Astrocyte of the spinal cord (primary cell): Measurements from ENCODE around the gene SEBOX.

Experiments used
- DNase-seq: peaks from one replicate; pipeline ENCODE4 v3.0.0; 2011; ENCODE audit warnings: low read depth, low spot score
- H3K4me3 ChIP-seq: 2 replicates; pipeline ENCODE4 v1.5.1; 2011; ENCODE audit warnings: low read depth, mild to moderate bottlenecking, low read length, moderate library complexity
- in situ Hi-C: cut with HindIII; loops from 2 replicates; pipeline ENCODE4 v1.10.0; 2017; ENCODE audit warnings: low sequenced_read_pairs
- TF ChIP-seq, protein P1 (sequence below): IDR thresholded peaks from 2 replicates; pipeline ENCODE4 v1.5.1; 2012; ENCODE audit warnings: low read depth, mild to moderate bottlenecking, low read length, inconsistent platforms

The SEBOX gene

DNA sequence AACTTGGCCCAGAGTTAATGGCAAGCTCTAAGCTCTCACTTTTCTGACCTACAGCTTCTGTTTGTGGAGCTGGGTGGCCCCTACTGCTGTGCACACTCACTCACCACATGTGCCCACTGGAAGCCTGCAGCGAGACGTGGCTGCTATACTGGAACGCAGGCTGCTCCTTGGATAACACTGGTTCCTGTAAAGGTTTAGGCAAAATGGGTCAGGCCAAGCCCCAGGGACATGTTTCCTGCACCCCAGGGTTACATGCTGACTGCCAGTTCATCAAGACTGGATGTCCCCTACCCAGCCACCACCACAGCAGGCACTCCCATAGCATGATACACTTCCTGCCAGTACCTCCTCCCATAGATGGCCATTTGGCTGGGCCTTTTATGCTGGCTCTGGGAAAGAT lies 16.0 kb downstream of the SEBOX start:
- in situ Hi-C loops: no loop called here
- no peak overlapping the region for H3K4me3 ChIP-seq
- TF ChIP-seq, protein P1, sequence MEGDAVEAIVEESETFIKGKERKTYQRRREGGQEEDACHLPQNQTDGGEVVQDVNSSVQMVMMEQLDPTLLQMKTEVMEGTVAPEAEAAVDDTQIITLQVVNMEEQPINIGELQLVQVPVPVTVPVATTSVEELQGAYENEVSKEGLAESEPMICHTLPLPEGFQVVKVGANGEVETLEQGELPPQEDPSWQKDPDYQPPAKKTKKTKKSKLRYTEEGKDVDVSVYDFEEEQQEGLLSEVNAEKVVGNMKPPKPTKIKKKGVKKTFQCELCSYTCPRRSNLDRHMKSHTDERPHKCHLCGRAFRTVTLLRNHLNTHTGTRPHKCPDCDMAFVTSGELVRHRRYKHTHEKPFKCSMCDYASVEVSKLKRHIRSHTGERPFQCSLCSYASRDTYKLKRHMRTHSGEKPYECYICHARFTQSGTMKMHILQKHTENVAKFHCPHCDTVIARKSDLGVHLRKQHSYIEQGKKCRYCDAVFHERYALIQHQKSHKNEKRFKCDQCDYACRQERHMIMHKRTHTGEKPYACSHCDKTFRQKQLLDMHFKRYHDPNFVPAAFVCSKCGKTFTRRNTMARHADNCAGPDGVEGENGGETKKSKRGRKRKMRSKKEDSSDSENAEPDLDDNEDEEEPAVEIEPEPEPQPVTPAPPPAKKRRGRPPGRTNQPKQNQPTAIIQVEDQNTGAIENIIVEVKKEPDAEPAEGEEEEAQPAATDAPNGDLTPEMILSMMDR: no peak
- no peak for DNase-seq

DNA sequence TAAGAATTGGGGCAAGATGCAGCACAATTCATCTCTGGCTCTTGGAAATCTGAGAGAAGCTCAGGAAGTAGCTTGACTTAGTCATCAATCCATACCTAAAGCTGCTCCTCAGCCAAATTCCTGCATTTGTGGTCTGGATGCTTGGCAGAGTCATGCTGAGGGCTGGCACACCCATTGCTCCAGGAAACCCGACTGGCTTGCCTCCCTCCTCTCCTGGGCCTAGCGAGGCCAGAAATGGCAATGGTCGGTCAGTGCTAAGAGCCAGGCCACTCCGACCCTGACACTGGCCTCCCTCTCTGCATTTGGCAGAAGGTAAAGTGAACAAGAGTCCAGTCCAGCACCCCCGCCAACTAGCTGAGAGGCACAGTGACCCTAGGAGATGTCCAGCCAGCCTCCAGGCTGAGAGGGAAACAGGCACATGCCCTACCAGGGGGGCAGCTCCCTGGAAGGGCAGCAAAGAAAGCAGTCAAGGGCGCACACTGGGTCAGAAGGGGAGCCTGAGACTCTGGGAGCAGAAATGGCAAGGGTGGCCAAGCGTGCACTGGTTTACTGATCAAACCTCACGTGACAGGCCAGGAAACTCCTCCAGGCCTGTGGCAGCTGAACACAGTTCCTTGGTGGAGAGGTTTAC lies 17.6 kb downstream of the SEBOX start:
- peak; percentile 93 for DNase-seq
- TF ChIP-seq, protein P1: no peak
- H3K4me3 ChIP-seq: no peak overlapping the region
- in situ Hi-C loops: no loop called here

DNA sequence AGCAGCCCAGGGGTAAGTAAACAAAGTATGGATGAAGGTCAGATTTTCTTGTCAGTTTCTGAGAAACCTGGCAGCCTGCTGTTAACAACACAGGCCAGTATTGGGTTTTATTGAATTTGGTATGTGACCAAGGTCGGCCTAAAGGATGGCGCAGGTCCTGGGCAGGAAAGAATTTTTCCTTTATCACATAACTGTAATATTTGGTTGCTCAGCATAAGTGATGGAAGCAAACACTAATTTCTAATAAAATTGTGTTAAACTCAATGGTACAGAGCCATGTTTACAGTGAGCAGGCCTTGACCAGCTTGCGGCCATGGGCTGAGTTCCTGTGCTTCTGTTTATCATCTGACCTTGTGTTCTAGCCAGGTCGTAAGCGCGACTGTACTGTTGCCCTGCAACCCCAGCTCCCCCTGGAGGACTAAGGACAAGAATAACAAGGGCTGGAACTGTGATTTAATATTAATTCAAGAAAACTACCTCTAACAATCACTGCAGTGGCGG lies 18.2 kb downstream of the SEBOX start:
- TF ChIP-seq, protein P1: peak; percentile 43
- in situ Hi-C loops: no loop called here
- no peak for DNase-seq
- no peak overlapping the region for H3K4me3 ChIP-seq

DNA sequence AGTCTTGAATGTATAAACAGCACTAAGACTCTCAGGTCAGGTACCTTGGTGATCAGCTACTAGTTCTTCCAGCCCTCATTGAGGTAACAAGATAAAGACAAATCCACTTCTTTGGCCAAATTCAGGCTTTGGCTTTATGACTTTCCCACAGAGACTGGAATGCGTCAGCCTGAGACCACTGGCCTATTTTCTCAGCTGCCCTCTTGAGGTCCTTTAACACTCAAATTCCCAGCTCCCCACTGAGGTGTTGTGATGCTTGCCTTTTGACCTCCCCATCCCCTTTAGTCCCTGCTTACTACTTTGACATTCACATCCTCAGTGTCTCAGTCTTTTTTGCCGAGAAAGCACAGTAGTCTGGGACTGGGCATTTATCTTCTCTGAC lies 18.8 kb downstream of the SEBOX start:
- peak; percentile 49 for DNase-seq
- in situ Hi-C loops: no loop called here
- H3K4me3 ChIP-seq: no peak overlapping the region
- TF ChIP-seq, protein P1: no peak

DNA sequence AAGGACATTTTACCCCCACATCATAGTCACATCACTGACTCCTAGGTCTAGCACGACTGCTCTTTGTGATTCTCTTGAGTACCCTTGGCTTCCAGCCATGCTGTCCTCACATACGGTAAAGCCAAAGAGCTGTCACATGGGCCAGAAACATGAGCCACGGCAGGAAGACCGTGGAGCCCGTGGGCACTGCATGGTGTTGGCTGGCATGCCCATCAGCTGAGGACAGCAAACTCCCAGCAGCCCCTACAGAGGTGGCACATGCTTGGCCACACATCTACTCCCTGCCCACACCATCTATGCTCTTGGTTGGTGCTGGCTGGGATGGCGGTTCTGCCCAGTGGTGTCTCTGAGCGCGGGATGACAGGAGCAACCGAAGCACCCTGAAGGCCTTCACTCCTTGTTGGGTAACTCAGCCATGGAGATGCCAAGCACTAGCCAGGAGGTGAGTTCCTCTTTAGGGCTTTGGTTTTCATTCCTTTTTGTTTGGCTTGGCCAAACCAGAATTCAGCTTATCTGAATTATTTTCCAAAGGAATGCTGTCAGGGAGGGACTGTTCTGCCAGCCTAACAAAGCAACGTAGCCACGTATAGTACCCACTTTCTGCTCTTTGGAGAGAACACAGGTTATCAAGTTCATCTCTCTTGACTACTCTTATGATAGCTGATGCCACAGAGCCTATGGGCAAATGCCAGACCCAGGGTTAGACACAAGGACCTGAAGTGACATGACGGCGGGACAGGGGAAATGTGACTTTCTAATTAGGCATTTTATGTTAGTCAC lies 19.4 kb downstream of the SEBOX start:
- TF ChIP-seq, protein P1: no peak
- no peak overlapping the region for H3K4me3 ChIP-seq
- in situ Hi-C loops: no loop called here

DNA sequence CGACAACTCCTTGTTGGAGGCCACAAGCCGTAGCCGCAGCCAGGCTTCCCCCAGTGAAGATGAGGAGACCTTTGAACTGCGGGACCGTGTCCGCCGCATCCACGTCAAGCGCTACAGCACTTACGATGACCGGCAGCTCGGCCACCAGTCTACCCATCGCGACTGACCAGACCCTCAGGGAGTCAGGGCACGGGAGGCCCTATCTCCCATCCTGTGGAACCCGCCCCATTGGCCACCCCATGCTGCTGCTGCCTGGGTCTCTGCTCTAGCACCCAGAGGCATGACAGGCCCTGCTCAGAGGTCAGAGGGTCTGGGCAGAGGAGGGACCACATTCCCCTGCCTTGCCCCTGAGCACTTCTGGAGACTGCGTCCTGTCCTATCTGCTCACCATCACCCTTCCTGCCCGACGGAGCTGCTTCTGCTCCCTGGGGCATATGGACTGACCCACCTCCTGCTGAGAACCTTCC lies 20.5 kb downstream of the SEBOX start:
- in situ Hi-C loops: no loop called here
- DNase-seq: no peak
- TF ChIP-seq, protein P1: no peak
- H3K4me3 ChIP-seq: no peak overlapping the region

More for the DNA sequence above, 19.4 kb downstream of the SEBOX start:
- DNase-seq: peak; percentile 7
